ENCODE measurements around the gene MED12L. TPM values are rescaled to one million over a fixed set of nuclear protein-coding genes. Genes with fewer than 3 reads are reported as not detected.

MED12L gene
- total RNA-seq, 1 experiment from 2014 or later = 6.4 TPM

DNA sequence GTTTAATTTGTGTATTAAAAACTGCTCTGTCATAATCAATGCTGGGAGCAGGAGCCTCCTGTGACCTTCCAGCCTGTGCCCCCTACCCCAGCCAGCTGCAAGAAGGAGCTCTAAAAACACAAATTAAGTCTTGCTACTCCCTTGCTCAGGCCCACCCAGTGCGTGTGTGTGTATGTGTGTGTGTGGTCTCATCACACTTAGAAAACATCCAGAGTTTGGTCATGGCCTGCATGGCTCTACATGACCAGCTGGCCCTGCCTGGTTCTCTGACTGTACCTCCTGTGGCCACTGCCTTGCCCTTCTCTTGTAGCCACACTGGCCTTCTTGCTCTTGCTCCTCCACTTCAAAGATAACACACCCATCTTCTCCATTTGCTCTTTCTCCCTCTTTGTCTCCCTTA is 179.1 kb downstream of the MED12L start:
- TF ChIP-seq RAD21 (IDR thresholded peaks at IDR 0.05; ENCODE audit: low read depth) = no peak
- TF ChIP-seq, protein P1, sequence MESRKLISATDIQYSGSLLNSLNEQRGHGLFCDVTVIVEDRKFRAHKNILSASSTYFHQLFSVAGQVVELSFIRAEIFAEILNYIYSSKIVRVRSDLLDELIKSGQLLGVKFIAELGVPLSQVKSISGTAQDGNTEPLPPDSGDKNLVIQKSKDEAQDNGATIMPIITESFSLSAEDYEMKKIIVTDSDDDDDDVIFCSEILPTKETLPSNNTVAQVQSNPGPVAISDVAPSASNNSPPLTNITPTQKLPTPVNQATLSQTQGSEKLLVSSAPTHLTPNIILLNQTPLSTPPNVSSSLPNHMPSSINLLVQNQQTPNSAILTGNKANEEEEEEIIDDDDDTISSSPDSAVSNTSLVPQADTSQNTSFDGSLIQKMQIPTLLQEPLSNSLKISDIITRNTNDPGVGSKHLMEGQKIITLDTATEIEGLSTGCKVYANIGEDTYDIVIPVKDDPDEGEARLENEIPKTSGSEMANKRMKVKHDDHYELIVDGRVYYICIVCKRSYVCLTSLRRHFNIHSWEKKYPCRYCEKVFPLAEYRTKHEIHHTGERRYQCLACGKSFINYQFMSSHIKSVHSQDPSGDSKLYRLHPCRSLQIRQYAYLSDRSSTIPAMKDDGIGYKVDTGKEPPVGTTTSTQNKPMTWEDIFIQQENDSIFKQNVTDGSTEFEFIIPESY (IDR thresholded peaks at IDR 0.05; ENCODE audit: extremely low read depth, insufficient replicate concordance, low read length) = no peak
- TF ChIP-seq, protein P2, sequence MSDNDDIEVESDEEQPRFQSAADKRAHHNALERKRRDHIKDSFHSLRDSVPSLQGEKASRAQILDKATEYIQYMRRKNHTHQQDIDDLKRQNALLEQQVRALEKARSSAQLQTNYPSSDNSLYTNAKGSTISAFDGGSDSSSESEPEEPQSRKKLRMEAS (IDR thresholded peaks at IDR 0.05) = no peak
- no peak for TF ChIP-seq CEBPB (IDR thresholded peaks at IDR 0.05; ENCODE audit: low read depth)
- TF ChIP-seq TCF7L2 (IDR thresholded peaks at IDR 0.05; ENCODE audit: borderline replicate concordance, extremely low read depth, insufficient read depth, insufficient read length) = no peak
- TF ChIP-seq, protein P3, sequence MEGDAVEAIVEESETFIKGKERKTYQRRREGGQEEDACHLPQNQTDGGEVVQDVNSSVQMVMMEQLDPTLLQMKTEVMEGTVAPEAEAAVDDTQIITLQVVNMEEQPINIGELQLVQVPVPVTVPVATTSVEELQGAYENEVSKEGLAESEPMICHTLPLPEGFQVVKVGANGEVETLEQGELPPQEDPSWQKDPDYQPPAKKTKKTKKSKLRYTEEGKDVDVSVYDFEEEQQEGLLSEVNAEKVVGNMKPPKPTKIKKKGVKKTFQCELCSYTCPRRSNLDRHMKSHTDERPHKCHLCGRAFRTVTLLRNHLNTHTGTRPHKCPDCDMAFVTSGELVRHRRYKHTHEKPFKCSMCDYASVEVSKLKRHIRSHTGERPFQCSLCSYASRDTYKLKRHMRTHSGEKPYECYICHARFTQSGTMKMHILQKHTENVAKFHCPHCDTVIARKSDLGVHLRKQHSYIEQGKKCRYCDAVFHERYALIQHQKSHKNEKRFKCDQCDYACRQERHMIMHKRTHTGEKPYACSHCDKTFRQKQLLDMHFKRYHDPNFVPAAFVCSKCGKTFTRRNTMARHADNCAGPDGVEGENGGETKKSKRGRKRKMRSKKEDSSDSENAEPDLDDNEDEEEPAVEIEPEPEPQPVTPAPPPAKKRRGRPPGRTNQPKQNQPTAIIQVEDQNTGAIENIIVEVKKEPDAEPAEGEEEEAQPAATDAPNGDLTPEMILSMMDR (IDR thresholded peaks at IDR 0.05 in 2 of 3, conservative IDR thresholded peaks at IDR 0.05 in 1 of 3; ENCODE audit: borderline replicate concordance in 1 of 3, insufficient read depth in 1 of 3, low read depth in 2 of 3, low read length in 2 of 3) = no peak
- TF ChIP-seq SP1 (IDR thresholded peaks at IDR 0.05; ENCODE audit: low read depth) = no peak
- TF ChIP-seq EZH2 (IDR thresholded peaks at IDR 0.05) = no peak
- TF ChIP-seq ZFX (IDR thresholded peaks at IDR 0.05) = no peak
- no peak for TF ChIP-seq JUND (IDR thresholded peaks at IDR 0.05)
- TF ChIP-seq SIN3A (IDR thresholded peaks at IDR 0.05; ENCODE audit: low read depth) = no peak
- no peak for TF ChIP-seq YY1 (IDR thresholded peaks at IDR 0.05; ENCODE audit: extremely low read depth, insufficient replicate concordance, low read depth, low read length)
- intact Hi-C loops (cut with micrococcal nuclease) = no loop called here
- ChIA-PET RAD21 (ENCODE audit: low non-redundant PET in 1 of 2, low total read pairs in 2 of 2, uncharacterized antibody in 2 of 2, unreplicated experiment in 2 of 2) (no interaction called here), POLR2A (no interaction called here), CTCF (no interaction called here)
- H2AFZ ChIP-seq (ENCODE audit: low read depth, low read length, poor library complexity, severe bottlenecking) = no peak overlapping the region
- H3K9me3 ChIP-seq (ENCODE audit: control insufficient read depth in 1 of 2, insufficient read depth in 1 of 2, low read depth in 1 of 2, low read length in 2 of 2) = no peaks in the 10 kb centered on the region
- H4K20me1 ChIP-seq (ENCODE audit: insufficient read depth) = no peaks in the 10 kb centered on the region
- ATAC-seq (no peak), DNase-seq (ENCODE audit: low read depth, low spot score) (no peak)
- H3K79me2 ChIP-seq (ENCODE audit: insufficient read depth, low read length) = no peaks in the 10 kb centered on the region
- H3K9ac ChIP-seq (ENCODE audit: low read length) = no peak overlapping the region
- no peaks in the 10 kb centered on the region for H3K4me1 ChIP-seq (ENCODE audit: control insufficient read depth in 1 of 2, insufficient read depth in 2 of 2, low read length in 2 of 2)
- H3K4me3 ChIP-seq (replicated peaks in 1 of 2; ENCODE audit: low read depth in 1 of 2, low read length in 2 of 2) = no peak overlapping the region
- no peaks in the 10 kb centered on the region for H3K36me3 ChIP-seq (ENCODE audit: control insufficient read depth in 1 of 2, insufficient read depth in 2 of 2, low read length in 2 of 2)
- no peak overlapping the region for H3K4me2 ChIP-seq (ENCODE audit: low read length)
- no peaks in the 10 kb centered on the region for H3K9me2 ChIP-seq (ENCODE audit: insufficient read depth)
- no peaks in the 10 kb centered on the region for H3K27me3 ChIP-seq (ENCODE audit: insufficient read depth, low read length)
- no peak overlapping the region for H3K27ac ChIP-seq (ENCODE audit: low read depth, low read length)
- BruUV-seq (replicated peaks) = no TSS peak
